ENCODE data around the gene KRTAP10-12. TPM values are rescaled to one million over a fixed set of nuclear protein-coding genes. Genes with fewer than 3 reads are reported as not detected.

The KRTAP10-12 gene
- total RNA-seq, 1 donor from 2014 or later = not detected

GRCh38 chr21:44713130-44713529, 16.2 kb downstream of the KRTAP10-12 start:
- no peak for DNase-seq (ENCODE audit: low spot score)
- Mint-ChIP-seq H3K27me3 (ENCODE audit: low read depth) (peaks cover 80% of the 10 kb centered on the region), H3K4me1 (ENCODE audit: low read depth) (peaks cover 2% of the 10 kb centered on the region), H3K9me3 (no peaks in the 10 kb centered on the region), H3K36me3 (ENCODE audit: low read depth) (no peaks in the 10 kb centered on the region), H3K27ac (no peak overlapping the region), H3K4me3 (ENCODE audit: low read depth) (no peak overlapping the region)
- intact Hi-C loops (cut with micrococcal nuclease) = no loop called here

- Mint-ChIP-seq H3K36me3 (ENCODE audit: low read depth) (no peaks in the 10 kb centered on the region), H3K27me3 (ENCODE audit: low read depth) (peaks cover 81% of the 10 kb centered on the region), H3K4me1 (ENCODE audit: low read depth) (peaks cover 2% of the 10 kb centered on the region), H3K4me3 (ENCODE audit: low read depth) (no peak overlapping the region), H3K9me3 (no peaks in the 10 kb centered on the region), H3K27ac (no peak overlapping the region)
- intact Hi-C loops (cut with micrococcal nuclease) = no loop called here
- no peak for DNase-seq (ENCODE audit: low spot score)
These were observed 16.9 kb downstream of the KRTAP10-12 start for GRCh38 chr21:44713846-44714245.

DNA sequence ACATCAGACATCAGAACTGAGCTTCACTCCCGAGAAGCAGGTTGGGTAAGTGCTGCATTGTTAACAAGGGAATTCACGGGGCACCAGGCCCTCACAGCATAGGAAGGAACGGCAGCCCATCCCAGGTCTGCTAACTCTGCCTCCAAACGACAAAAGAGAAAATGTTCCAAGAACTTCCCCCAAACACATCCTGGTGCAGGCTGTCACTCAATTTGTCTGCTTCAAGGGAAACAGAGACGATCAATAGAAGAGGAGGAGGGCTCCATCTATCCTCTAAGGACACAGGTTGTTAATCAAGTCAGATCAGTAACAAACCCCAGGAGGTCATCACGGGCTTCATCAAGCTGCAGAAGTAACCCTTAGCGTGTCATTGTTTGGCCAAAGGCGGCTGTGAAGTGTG, 17.9 kb downstream of the KRTAP10-12 start:
- no peak overlapping the region for H3K4me3 Mint-ChIP-seq (ENCODE audit: low read depth)
- H3K9me3 Mint-ChIP-seq = no peaks in the 10 kb centered on the region
- peaks cover 2% of the 10 kb centered on the region for H3K4me1 Mint-ChIP-seq (ENCODE audit: low read depth)
- H3K27ac Mint-ChIP-seq = no peak overlapping the region
- intact Hi-C loops (cut with micrococcal nuclease) = no loop called here
- no peak for DNase-seq (ENCODE audit: low spot score)
- H3K36me3 Mint-ChIP-seq (ENCODE audit: low read depth) = no peaks in the 10 kb centered on the region
- H3K27me3 Mint-ChIP-seq (ENCODE audit: low read depth) = peaks cover 80% of the 10 kb centered on the region

GRCh38 chr21:44716984-44717383, 20.0 kb downstream of the KRTAP10-12 start:
- Mint-ChIP-seq H3K27me3 (ENCODE audit: low read depth) (peaks cover 72% of the 10 kb centered on the region), H3K27ac (no peak overlapping the region)
- intact Hi-C loops (cut with micrococcal nuclease) = no loop called here

GRCh38 chr21:44718093-44718492, 21.1 kb downstream of the KRTAP10-12 start:
- Mint-ChIP-seq H3K4me1 (ENCODE audit: low read depth) (no peaks in the 10 kb centered on the region), H3K27ac (no peak overlapping the region), H3K27me3 (ENCODE audit: low read depth) (peaks cover 70% of the 10 kb centered on the region), H3K9me3 (no peaks in the 10 kb centered on the region), H3K4me3 (ENCODE audit: low read depth) (no peak overlapping the region), H3K36me3 (ENCODE audit: low read depth) (no peaks in the 10 kb centered on the region)
- intact Hi-C loops (cut with micrococcal nuclease) = no loop called here
- no peak for DNase-seq (ENCODE audit: low spot score)

More at GRCh38 chr21:44716984-44717383, 20.0 kb downstream of the KRTAP10-12 start:
- Mint-ChIP-seq H3K4me1 (ENCODE audit: low read depth) (no peaks in the 10 kb centered on the region), H3K4me3 (ENCODE audit: low read depth) (no peak overlapping the region), H3K36me3 (ENCODE audit: low read depth) (no peaks in the 10 kb centered on the region), H3K9me3 (no peaks in the 10 kb centered on the region)
- DNase-seq (ENCODE audit: low spot score) = no peak

- no peak for DNase-seq (ENCODE audit: low spot score)
- no peak overlapping the region for H3K4me3 Mint-ChIP-seq (ENCODE audit: low read depth)
- H3K4me1 Mint-ChIP-seq (ENCODE audit: low read depth) = no peaks in the 10 kb centered on the region
- H3K36me3 Mint-ChIP-seq (ENCODE audit: low read depth) = no peaks in the 10 kb centered on the region
- peaks cover 68% of the 10 kb centered on the region for H3K27me3 Mint-ChIP-seq (ENCODE audit: low read depth)
- no peaks in the 10 kb centered on the region for H3K9me3 Mint-ChIP-seq
- intact Hi-C loops (cut with micrococcal nuclease) = no loop called here
- H3K27ac Mint-ChIP-seq = no peak overlapping the region
These were observed 21.6 kb downstream of the KRTAP10-12 start for GRCh38 chr21:44718571-44718970.

DNA sequence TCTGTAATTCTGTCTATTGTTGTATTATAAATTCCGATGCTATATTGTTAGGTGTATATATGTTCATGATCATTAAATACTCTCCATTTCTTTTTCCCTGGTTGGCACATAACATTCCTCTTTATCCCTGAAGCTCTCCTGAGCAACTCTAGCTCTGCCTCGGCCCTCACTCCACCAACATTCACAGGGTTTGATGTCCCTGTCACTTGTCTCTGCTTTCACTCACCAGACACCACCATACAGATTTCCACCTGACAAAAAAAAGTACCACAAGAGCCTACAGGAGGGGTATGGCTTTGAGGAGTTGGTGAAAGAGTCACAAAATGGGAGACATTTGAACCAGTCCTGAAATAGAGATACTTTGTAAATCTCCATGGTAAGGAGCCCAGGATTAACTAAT, 23.2 kb downstream of the KRTAP10-12 start:
- DNase-seq (ENCODE audit: low spot score) = no peak
- Mint-ChIP-seq H3K27ac (no peak overlapping the region), H3K27me3 (ENCODE audit: low read depth) (peaks cover 62% of the 10 kb centered on the region), H3K36me3 (ENCODE audit: low read depth) (no peaks in the 10 kb centered on the region), H3K4me1 (ENCODE audit: low read depth) (no peaks in the 10 kb centered on the region), H3K9me3 (no peaks in the 10 kb centered on the region), H3K4me3 (ENCODE audit: low read depth) (no peak overlapping the region)
- intact Hi-C loops (cut with micrococcal nuclease) = no loop called here

- H3K36me3 Mint-ChIP-seq (ENCODE audit: low read depth) = no peaks in the 10 kb centered on the region
- no peaks in the 10 kb centered on the region for H3K9me3 Mint-ChIP-seq
- intact Hi-C loops (cut with micrococcal nuclease) = no loop called here
- H3K27me3 Mint-ChIP-seq (ENCODE audit: low read depth) = peaks cover 46% of the 10 kb centered on the region
- H3K4me3 Mint-ChIP-seq (ENCODE audit: low read depth) = no peak overlapping the region
- no peak for DNase-seq (ENCODE audit: low spot score)
- H3K27ac Mint-ChIP-seq = no peak overlapping the region
- H3K4me1 Mint-ChIP-seq (ENCODE audit: low read depth) = no peaks in the 10 kb centered on the region
These were observed 25.8 kb downstream of the KRTAP10-12 start for GRCh38 chr21:44722731-44723130.

- H3K27me3 Mint-ChIP-seq (ENCODE audit: low read depth) = peaks cover 39% of the 10 kb centered on the region
- no peak overlapping the region for H3K27ac Mint-ChIP-seq
- no peaks in the 10 kb centered on the region for H3K36me3 Mint-ChIP-seq (ENCODE audit: low read depth)
- H3K4me3 Mint-ChIP-seq (ENCODE audit: low read depth) = no peak overlapping the region
- DNase-seq (ENCODE audit: low spot score) = no peak
- H3K9me3 Mint-ChIP-seq = no peaks in the 10 kb centered on the region
- H3K4me1 Mint-ChIP-seq (ENCODE audit: low read depth) = no peaks in the 10 kb centered on the region
- intact Hi-C loops (cut with micrococcal nuclease) = no loop called here
These were observed 26.5 kb downstream of the KRTAP10-12 start for GRCh38 chr21:44723177-44724131.

GRCh38 chr21:44724196-44724595, 27.2 kb downstream of the KRTAP10-12 start:
- H3K27me3 Mint-ChIP-seq (ENCODE audit: low read depth) = peaks cover 33% of the 10 kb centered on the region
- no peaks in the 10 kb centered on the region for H3K9me3 Mint-ChIP-seq
- H3K27ac Mint-ChIP-seq = no peak overlapping the region
- H3K4me1 Mint-ChIP-seq (ENCODE audit: low read depth) = no peaks in the 10 kb centered on the region
- H3K4me3 Mint-ChIP-seq (ENCODE audit: low read depth) = no peak overlapping the region
- intact Hi-C loops (cut with micrococcal nuclease) = no loop called here
- H3K36me3 Mint-ChIP-seq (ENCODE audit: low read depth) = no peaks in the 10 kb centered on the region
- DNase-seq (ENCODE audit: low spot score) = no peak

DNA sequence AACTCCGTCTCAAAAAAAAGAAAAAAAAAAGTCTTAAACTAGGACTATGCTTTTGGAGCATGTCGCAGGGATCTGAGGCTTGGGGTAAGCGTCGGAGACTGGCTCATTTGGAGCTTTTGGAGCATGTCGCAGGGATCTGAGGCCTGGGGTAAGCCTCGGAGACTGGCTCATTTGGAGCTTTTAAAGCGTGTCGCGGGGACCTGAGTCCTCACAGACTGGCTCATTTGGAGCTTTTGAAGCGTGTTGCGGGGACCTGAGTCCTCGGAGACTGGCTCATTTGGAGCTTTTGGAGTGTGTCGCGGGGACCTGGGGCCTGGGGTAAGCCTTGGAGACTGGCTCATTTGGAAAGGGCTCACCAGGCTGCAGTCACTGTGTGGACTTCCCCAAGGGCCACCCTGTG, 28.0 kb downstream of the KRTAP10-12 start:
- no peaks in the 10 kb centered on the region for H3K36me3 Mint-ChIP-seq (ENCODE audit: low read depth)
- no peaks in the 10 kb centered on the region for H3K4me1 Mint-ChIP-seq (ENCODE audit: low read depth)
- no peak overlapping the region for H3K4me3 Mint-ChIP-seq (ENCODE audit: low read depth)
- intact Hi-C loops (cut with micrococcal nuclease) = no loop called here
- H3K27me3 Mint-ChIP-seq (ENCODE audit: low read depth) = peaks cover 27% of the 10 kb centered on the region
- no peak overlapping the region for H3K27ac Mint-ChIP-seq
- DNase-seq (ENCODE audit: low spot score) = no peak
- no peaks in the 10 kb centered on the region for H3K9me3 Mint-ChIP-seq

- H3K9me3 Mint-ChIP-seq = no peaks in the 10 kb centered on the region
- H3K27ac Mint-ChIP-seq = no peak overlapping the region
- DNase-seq (ENCODE audit: low spot score) = no peak
- no peak overlapping the region for H3K4me3 Mint-ChIP-seq (ENCODE audit: low read depth)
- intact Hi-C loops (cut with micrococcal nuclease) = no loop called here
- H3K36me3 Mint-ChIP-seq (ENCODE audit: low read depth) = no peaks in the 10 kb centered on the region
- no peaks in the 10 kb centered on the region for H3K4me1 Mint-ChIP-seq (ENCODE audit: low read depth)
- H3K27me3 Mint-ChIP-seq (ENCODE audit: low read depth) = peaks cover 21% of the 10 kb centered on the region
These were observed 29.9 kb downstream of the KRTAP10-12 start for GRCh38 chr21:44726826-44727225.

- Mint-ChIP-seq H3K9me3 (no peaks in the 10 kb centered on the region), H3K27me3 (ENCODE audit: low read depth) (peaks cover 21% of the 10 kb centered on the region), H3K27ac (no peak overlapping the region), H3K36me3 (ENCODE audit: low read depth) (no peaks in the 10 kb centered on the region), H3K4me3 (ENCODE audit: low read depth) (no peak overlapping the region), H3K4me1 (ENCODE audit: low read depth) (no peaks in the 10 kb centered on the region)
- no peak for DNase-seq (ENCODE audit: low spot score)
- intact Hi-C loops (cut with micrococcal nuclease) = no loop called here
These were observed 30.3 kb downstream of the KRTAP10-12 start for GRCh38 chr21:44727321-44727720.
